ENCODE data around the gene MYT1.

GRCh38 chr20:64232794-64233193 lies 68.5 kb downstream of the MYT1 start:
- TF ChIP-seq POLR2AphosphoS5 (IDR thresholded peaks at IDR 0.05) (no peak), CTCF (IDR thresholded peaks at IDR 0.05) (no peak), POLR2A (IDR thresholded peaks at IDR 0.05) (no peak)
